Measurements from ENCODE around the gene CCR7. TPM values are rescaled to one million over a fixed set of nuclear protein-coding genes. Genes with fewer than 3 reads are reported as not detected.

Gene CCR7
- total RNA-seq, 6 donors from 2014 or later, result 0.30 to 2.8 (median 1.4) TPM; not detected in 2

DNA sequence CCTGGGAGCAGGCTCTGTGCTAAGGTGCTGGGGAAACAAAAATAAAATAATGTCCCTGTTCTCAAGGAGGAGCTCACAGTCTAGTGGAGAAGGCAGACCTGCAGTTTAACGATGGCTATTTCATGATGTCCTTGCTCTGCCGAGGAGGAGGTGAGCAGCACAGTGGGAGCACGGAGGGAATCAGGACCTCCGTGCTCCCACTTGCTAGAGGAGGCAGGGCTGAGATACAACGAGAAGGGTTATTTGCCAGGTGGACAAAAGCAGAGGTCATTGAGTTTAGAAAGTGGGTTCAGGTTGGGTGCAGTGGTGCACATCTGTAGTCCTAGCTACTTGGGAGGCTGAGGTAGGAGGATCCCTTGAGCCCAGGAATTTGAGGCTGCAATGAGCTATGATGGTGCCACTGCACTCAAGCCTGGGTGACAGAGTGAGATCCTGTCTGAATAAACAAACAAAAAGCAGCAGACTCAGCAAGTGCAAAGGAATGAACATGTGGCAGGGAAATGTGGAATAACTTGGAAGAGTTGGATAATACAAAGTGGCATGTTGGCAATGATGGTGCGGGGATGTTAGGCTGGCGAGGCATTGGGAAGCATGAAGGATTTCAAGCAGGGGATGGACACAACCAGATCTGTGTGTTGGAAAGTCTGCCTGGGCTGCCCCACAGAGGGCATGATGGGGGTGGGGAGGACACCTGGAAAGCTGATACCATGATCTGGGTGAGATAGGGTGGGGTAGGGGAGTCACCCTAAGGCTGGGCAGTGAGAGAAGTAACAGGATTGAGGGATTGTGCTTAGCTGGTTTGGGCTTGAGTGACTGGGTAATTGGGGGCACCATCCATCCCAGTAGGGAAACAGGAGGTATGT, 51.0 kb downstream of the CCR7 start:
- Histone ChIP-seq H3K4me1 (peaks cover 20 to 36% (median 31%) of the 10 kb centered on the region in 4 donors), H3K36me3 (no peaks in the 10 kb centered on the region), H3K27me3 (no peaks in the 10 kb centered on the region), H3K4me3 (no peak overlapping the region), H3K27ac (no peak overlapping the region), H3K9me3 (no peaks in the 10 kb centered on the region)
- TF ChIP-seq POLR2A (IDR thresholded peaks at IDR 0.05) (no peak), CTCF (IDR thresholded peaks at IDR 0.05) (no peak), POLR2AphosphoS5 (IDR thresholded peaks at IDR 0.05) (no peak), EP300 (IDR thresholded peaks at IDR 0.05) (no peak)
- ATAC-seq (ENCODE audit: low FRiP score in 2 of 2) (no peak), DNase-seq (no peak)
- WGBS, 2 donors, result 87 to 91% methylated on average over 7 of the region's 7 CpGs

DNA sequence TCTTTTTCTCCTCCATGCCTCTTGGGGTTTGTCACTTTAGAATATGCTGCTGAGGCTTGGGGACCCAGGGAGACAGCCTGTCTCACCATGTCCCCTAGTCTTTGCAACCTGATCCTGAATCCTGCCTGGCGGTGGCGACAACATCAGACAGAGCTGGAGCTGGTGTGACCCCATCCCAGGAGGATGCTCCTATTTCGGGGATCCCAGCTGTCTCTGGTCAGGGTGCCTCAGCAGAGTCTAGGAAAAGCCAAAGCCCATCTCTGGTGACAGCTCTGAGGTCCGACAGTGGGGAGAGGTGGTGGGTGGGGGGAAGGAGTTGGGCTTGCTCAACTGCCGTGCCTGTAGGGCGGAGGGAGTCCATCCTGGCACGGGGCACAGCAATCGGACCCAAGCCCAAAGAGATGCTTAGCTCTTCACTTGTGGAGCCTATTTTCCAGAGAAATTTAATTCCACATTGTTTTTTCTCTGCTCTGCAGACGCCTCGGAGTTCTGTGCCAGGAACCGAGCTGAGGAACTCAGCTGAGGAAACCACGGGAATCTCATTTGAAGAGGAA, 53.5 kb downstream of the CCR7 start:
- H3K27ac ChIP-seq, result peak overlapping the region in 1 of 4 donors; percentile 61
- TF ChIP-seq EP300 (IDR thresholded peaks at IDR 0.05) (no peak), CTCF (IDR thresholded peaks at IDR 0.05) (no peak), POLR2AphosphoS5 (IDR thresholded peaks at IDR 0.05) (no peak), POLR2A (IDR thresholded peaks at IDR 0.05) (no peak)
- H3K4me3 ChIP-seq, result no peak overlapping the region
- 65 to 77% methylated on average over 7 to 12 of the region's 12 CpGs for WGBS, 2 donors
- H3K9me3 ChIP-seq, result no peaks in the 10 kb centered on the region
- peaks cover 16 to 25% (median 23%) of the 10 kb centered on the region in 4 donors for H3K4me1 ChIP-seq
- no peaks in the 10 kb centered on the region for H3K27me3 ChIP-seq
- no peak for DNase-seq
- H3K36me3 ChIP-seq, result no peaks in the 10 kb centered on the region
- peak in 1 of 2 donors; percentile 16 for ATAC-seq (ENCODE audit: low FRiP score in 2 of 2)

- Histone ChIP-seq H3K9me3 (no peaks in the 10 kb centered on the region), H3K4me3 (no peak overlapping the region), H3K4me1 (peaks cover 10 to 19% (median 17%) of the 10 kb centered on the region in 4 donors), H3K27me3 (no peaks in the 10 kb centered on the region), H3K36me3 (no peaks in the 10 kb centered on the region), H3K27ac (no peak overlapping the region)
- WGBS, 2 donors, result 85 to 97% methylated on average over 2 of the region's 2 CpGs
- ATAC-seq (ENCODE audit: low FRiP score in 2 of 2) (no peak), DNase-seq (no peak)
- no peak for TF ChIP-seq POLR2AphosphoS5 (IDR thresholded peaks at IDR 0.05)
- TF ChIP-seq CTCF (IDR thresholded peaks at IDR 0.05), result no peak
- no peak for TF ChIP-seq POLR2A (IDR thresholded peaks at IDR 0.05)
- no peak for TF ChIP-seq EP300 (IDR thresholded peaks at IDR 0.05)
Observed at GRCh38 chr17:40511136-40511535, 54.1 kb downstream of the CCR7 start.

DNA sequence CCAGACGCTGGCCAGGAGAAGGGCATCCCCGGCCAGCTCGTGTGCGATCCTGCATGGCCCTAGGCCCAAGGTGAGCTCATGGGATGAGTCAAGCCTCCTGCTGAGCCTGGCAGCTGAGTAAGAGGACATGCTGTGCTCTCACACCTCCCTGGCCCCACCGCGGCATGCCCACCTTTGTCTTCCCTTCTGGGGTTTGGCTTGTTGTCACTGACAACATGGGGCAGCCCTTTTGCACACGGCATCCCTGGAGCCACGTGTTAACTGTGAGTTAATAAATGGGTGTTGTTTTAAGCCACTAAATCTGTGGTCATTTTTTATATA, 55.0 kb downstream of the CCR7 start:
- no peaks in the 10 kb centered on the region for H3K36me3 ChIP-seq
- no peak overlapping the region for H3K27ac ChIP-seq
- peaks cover 5 to 11% (median 10%) of the 10 kb centered on the region in 4 donors for H3K4me1 ChIP-seq
- WGBS, 2 donors, result 81 to 94% methylated on average over 7 to 8 of the region's 8 CpGs
- H3K4me3 ChIP-seq, result no peak overlapping the region
- no peaks in the 10 kb centered on the region for H3K9me3 ChIP-seq
- no peak for DNase-seq
- peak in 1 of 2 donors; percentile 20 for ATAC-seq (ENCODE audit: low FRiP score in 2 of 2)
- H3K27me3 ChIP-seq, result no peaks in the 10 kb centered on the region
- no peak for TF ChIP-seq EP300 (IDR thresholded peaks at IDR 0.05)
- no peak for TF ChIP-seq POLR2A (IDR thresholded peaks at IDR 0.05)
- TF ChIP-seq POLR2AphosphoS5 (IDR thresholded peaks at IDR 0.05), result no peak
- TF ChIP-seq CTCF (IDR thresholded peaks at IDR 0.05), result no peak
